Colonic mucosa (tissue), 4 donors: Measurements from ENCODE around the gene LEO1. TPM values are rescaled to one million over a fixed set of nuclear protein-coding genes. Genes with fewer than 3 reads are reported as not detected.

Experiments used
- DNase-seq: peaks from one replicate; pipeline ENCODE4 v3.0.0-alpha.2; 2020
- H3K27ac ChIP-seq: fragments of 200-600 bp; one replicate; pipeline ENCODE4 v1.8.0; 2021
- H3K27me3 ChIP-seq: fragments of 200-600 bp; one replicate; pipeline ENCODE4 v1.8.0; 2021
- H3K36me3 ChIP-seq: fragments of 200-600 bp; one replicate; pipeline ENCODE4 v1.8.0; 2021
- H3K4me1 ChIP-seq: fragments of 200-600 bp; one replicate; pipeline ENCODE4 v1.8.0; 2021; ENCODE audit warnings: mild to moderate bottlenecking
- H3K4me3 ChIP-seq: fragments of 200-600 bp; one replicate; pipeline ENCODE4 v1.8.0; 2021
- H3K9ac ChIP-seq, 2 donors: one replicate each; pipeline ENCODE4 v1.7.0; 2013; ENCODE audit warnings: control low read depth in 2 of 2, low read depth in 2 of 2, low read length in 2 of 2
- H3K9me3 ChIP-seq: fragments of 200-600 bp; one replicate; pipeline ENCODE4 v1.8.0; 2021
- intact Hi-C: fragments of 100-400 bp; cut with DNase I; formaldehyde crosslinking; loops from one replicate; pipeline ENCODE4 v1.14.1; 2022
- total RNA-seq, 2 donors: library from RNA; stranded (reverse); fragmentation: NEBNext Ultra II Directional in 1 of 2; extraction: Animal tissue kit (Norgen Biotek cat#: 25700) in 1 of 2; gene quantifications; one replicate each; pipeline ENCODE4 v1.2.1, GENCODE V29; 2021
- TF ChIP-seq, protein P1 (sequence below): fragments of 200-600 bp; IDR thresholded peaks from one replicate; pipeline ENCODE4 v1.8.0; 2022; ENCODE audit warnings: antibody characterized with exemption, mild to moderate bottlenecking
- donor health status: healthy.
- donor health status: DM: no; HTN: no; CAD: no.
- donor health status: DM: no; HTN: no; CAD: no.

Gene LEO1
- total RNA-seq, 2 donors from 2014 or later = 23.6 to 29.3 TPM

DNA sequence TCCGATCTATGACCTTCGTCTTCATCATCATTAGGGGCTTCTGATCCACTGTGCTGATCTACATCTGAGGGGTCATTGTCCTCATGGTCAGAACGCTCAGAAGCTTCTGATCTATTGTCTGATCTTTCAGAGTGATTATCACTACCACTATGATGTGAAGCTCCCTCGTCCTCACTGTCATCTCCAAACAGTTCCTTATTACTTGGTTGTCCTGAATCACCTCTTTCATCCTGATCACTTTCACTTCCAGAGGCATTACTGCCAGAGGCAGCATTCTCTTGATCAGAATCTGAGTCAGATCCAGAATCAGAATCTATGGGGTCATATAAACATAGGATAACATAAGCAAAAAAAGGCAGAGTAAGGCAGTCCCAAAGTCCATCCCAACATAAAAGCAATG lies 5.4 kb downstream of the LEO1 start:
- intact Hi-C loops = no loop called here
- H3K27ac ChIP-seq = no peak overlapping the region
- no peak overlapping the region for H3K4me3 ChIP-seq
- no peaks in the 10 kb centered on the region for H3K4me1 ChIP-seq
- no peak for DNase-seq
- H3K9me3 ChIP-seq = no peaks in the 10 kb centered on the region
- no peaks in the 10 kb centered on the region for H3K36me3 ChIP-seq
- H3K27me3 ChIP-seq = no peaks in the 10 kb centered on the region
- no peak overlapping the region for H3K9ac ChIP-seq
- TF ChIP-seq, protein P1, sequence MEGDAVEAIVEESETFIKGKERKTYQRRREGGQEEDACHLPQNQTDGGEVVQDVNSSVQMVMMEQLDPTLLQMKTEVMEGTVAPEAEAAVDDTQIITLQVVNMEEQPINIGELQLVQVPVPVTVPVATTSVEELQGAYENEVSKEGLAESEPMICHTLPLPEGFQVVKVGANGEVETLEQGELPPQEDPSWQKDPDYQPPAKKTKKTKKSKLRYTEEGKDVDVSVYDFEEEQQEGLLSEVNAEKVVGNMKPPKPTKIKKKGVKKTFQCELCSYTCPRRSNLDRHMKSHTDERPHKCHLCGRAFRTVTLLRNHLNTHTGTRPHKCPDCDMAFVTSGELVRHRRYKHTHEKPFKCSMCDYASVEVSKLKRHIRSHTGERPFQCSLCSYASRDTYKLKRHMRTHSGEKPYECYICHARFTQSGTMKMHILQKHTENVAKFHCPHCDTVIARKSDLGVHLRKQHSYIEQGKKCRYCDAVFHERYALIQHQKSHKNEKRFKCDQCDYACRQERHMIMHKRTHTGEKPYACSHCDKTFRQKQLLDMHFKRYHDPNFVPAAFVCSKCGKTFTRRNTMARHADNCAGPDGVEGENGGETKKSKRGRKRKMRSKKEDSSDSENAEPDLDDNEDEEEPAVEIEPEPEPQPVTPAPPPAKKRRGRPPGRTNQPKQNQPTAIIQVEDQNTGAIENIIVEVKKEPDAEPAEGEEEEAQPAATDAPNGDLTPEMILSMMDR = no peak

DNA sequence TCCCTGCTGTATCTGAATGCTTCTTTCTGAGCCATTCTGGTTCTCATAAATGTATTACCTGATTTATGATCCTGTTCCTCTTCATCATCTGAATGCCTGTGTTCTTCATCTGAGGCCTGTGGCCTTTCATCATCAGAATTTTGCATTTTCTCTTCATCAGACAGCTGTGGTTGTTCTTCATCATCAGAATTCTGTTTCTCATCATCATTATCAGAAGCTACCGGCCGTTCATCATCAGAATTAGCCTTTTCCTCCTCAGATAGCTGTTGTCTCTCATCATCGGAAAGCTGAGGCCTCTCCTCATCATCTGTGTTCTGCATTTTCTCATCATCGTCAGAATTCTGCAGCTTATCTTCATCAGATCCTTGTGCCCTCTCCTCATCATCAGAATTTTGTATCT lies 5.9 kb downstream of the LEO1 start:
- intact Hi-C loops = no loop called here
- H3K27me3 ChIP-seq = no peaks in the 10 kb centered on the region
- H3K9me3 ChIP-seq = no peaks in the 10 kb centered on the region
- no peak overlapping the region for H3K4me3 ChIP-seq
- no peak overlapping the region for H3K27ac ChIP-seq
- no peak overlapping the region for H3K9ac ChIP-seq
- no peaks in the 10 kb centered on the region for H3K36me3 ChIP-seq
- no peaks in the 10 kb centered on the region for H3K4me1 ChIP-seq
- TF ChIP-seq, protein P1 = no peak
- DNase-seq = no peak

DNA sequence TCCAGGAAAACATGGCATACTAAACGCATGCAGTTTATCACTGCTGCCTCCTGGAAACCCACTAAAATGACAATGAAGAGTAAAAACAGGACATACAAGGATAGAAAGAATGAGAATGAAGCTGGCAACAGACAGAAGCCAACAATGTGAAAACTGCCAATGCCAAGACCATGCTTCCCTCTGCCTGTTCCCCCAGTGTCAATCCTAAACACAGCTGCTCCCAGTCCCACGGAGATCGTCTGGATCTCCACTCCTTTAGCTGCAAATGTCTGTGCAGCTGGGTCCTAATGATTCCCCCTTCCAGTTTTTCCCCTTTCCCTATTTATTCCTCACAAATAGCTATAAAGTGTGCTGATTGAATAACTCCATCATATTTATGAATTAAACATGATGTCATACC lies 16.1 kb downstream of the LEO1 start:
- Histone ChIP-seq H3K4me3 (no peak overlapping the region), H3K9me3 (no peaks in the 10 kb centered on the region), H3K27ac (no peak overlapping the region), H3K36me3 (peaks cover 3% of the 10 kb centered on the region), H3K4me1 (no peaks in the 10 kb centered on the region), H3K9ac (no peak overlapping the region), H3K27me3 (no peaks in the 10 kb centered on the region)
- no peak for DNase-seq
- TF ChIP-seq, protein P1 = no peak
- intact Hi-C loops = no loop called here

DNA sequence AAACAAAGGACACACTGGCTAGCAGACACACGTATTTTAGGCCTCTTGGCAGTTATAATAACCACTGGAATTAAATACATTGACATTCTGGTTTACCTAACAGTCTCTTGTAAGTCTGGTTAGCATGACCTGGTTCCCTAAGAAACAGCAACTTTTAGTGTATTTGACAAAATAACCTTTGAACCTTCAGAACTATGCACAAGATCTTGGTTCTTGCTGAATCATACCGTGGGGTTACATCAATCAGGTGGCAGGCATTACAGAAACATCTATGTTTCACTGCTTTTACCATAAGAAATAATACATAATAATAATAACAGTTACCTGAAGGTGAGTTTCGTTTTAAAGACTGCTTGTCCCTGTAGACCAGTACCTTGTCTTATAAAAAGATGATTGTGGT lies 18.8 kb downstream of the LEO1 start:
- Histone ChIP-seq H3K9me3 (no peaks in the 10 kb centered on the region), H3K36me3 (no peaks in the 10 kb centered on the region), H3K9ac (no peak overlapping the region), H3K27ac (no peak overlapping the region), H3K4me3 (no peak overlapping the region), H3K4me1 (no peaks in the 10 kb centered on the region), H3K27me3 (no peaks in the 10 kb centered on the region)
- TF ChIP-seq, protein P1 = no peak
- DNase-seq = no peak
- intact Hi-C loops = no loop called here

DNA sequence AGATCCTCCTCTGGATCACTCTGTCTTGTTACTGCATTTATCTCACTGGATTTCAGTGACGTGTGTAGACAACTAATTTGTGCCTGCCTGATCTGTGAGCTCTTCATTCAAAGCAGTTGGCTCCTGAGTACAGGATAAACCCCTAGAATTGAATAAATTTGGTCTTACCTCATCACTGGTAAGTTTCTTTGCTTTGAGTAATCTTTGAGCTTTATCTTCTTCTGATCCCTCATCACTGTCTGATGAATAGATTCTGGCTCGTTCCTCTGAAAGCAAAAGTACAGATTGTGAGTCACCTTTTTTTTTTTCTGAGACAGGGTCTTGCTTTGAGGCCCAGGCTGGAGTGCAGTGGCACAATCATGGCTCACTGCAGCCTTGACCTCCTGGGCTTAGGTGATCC lies 24.5 kb downstream of the LEO1 start:
- Histone ChIP-seq H3K4me1 (no peaks in the 10 kb centered on the region), H3K27me3 (no peaks in the 10 kb centered on the region), H3K9ac (no peak overlapping the region), H3K9me3 (no peaks in the 10 kb centered on the region), H3K4me3 (no peak overlapping the region), H3K36me3 (peaks cover 4% of the 10 kb centered on the region), H3K27ac (no peak overlapping the region)
- intact Hi-C loops = no loop called here
- TF ChIP-seq, protein P1 = no peak
- DNase-seq = no peak

DNA sequence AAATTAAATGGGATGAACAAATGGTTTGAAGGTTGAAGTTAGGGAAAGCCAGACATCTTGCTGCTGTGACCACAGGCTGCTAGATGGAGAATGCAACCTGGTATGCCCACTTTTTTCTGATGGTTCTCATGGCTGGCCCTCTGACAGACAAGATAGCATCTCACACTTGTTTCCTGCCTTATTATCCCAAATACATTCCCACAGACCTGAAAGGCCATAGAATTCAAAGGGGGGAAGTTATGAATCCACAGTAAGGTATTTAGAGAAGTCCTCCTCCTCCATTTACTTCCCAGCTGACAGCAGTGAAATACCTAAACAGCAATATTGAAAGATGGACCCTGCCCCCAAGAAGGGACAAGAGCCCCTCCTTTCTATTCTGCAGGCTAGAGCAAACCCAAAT lies 32.4 kb downstream of the LEO1 start:
- Histone ChIP-seq H3K36me3 (no peaks in the 10 kb centered on the region), H3K9me3 (no peaks in the 10 kb centered on the region), H3K4me3 (no peak overlapping the region), H3K27ac (no peak overlapping the region), H3K9ac (no peak overlapping the region), H3K27me3 (no peaks in the 10 kb centered on the region), H3K4me1 (no peaks in the 10 kb centered on the region)
- TF ChIP-seq, protein P1 = no peak
- intact Hi-C loops = no loop called here
- DNase-seq = no peak
